ENCODE measurements around the gene TM7SF2. TPM values are rescaled to one million over a fixed set of nuclear protein-coding genes. Genes with fewer than 3 reads are reported as not detected.

TM7SF2 gene
- total RNA-seq, 1 experiment from 2014 or later: 49.5 TPM

- Histone ChIP-seq H3K4me3 (no peak overlapping the region), H3K27me3 (ENCODE audit: insufficient read depth, low read depth) (no peaks in the 10 kb centered on the region), H3F3A (ENCODE audit: insufficient read depth, low read depth) (peaks cover 35% of the 10 kb centered on the region), H4K20me1 (ENCODE audit: insufficient read depth) (no peaks in the 10 kb centered on the region), H3K36me3 (ENCODE audit: low read depth) (no peaks in the 10 kb centered on the region), H3K4me1 (replicated peaks; ENCODE audit: insufficient read depth) (peaks cover 23% of the 10 kb centered on the region), H3K9me3 (ENCODE audit: insufficient read depth, low read depth) (no peaks in the 10 kb centered on the region), H3K9me2 (ENCODE audit: insufficient read depth) (no peaks in the 10 kb centered on the region), H3K79me2 (ENCODE audit: low read depth) (no peaks in the 10 kb centered on the region), H3K27ac (no peak overlapping the region), H2AFZ (no peak overlapping the region), H3K4me2 (no peak overlapping the region)
- BruUV-seq (replicated peaks): no TSS peak
- ChIA-PET POLR2A (ENCODE audit: unreplicated experiment) (no interaction called here), CTCF (no interaction called here)
- TF ChIP-seq CTCF (conservative IDR thresholded peaks at IDR 0.05) (no peak), EZH2 (IDR thresholded peaks at IDR 0.05; ENCODE audit: low read depth) (no peak)
- DNase-seq: no peak
- intact Hi-C loops (cut with micrococcal nuclease; ENCODE audit: unreplicated experiment): no loop called here
Observed at GRCh38 chr11:65156256-65156655, 44.6 kb downstream of the TM7SF2 start.

- H3K36me3 ChIP-seq (ENCODE audit: low read depth): no peaks in the 10 kb centered on the region
- H3K4me2 ChIP-seq: no peak overlapping the region
- no peak overlapping the region for H2AFZ ChIP-seq
- H3K4me3 ChIP-seq: no peak overlapping the region
- H3F3A ChIP-seq (ENCODE audit: insufficient read depth, low read depth): peaks cover 28% of the 10 kb centered on the region
- ChIA-PET POLR2A (ENCODE audit: unreplicated experiment) (interaction anchor here (0.5 to 0.6 kb wide), 2 partner anchors 40 to 98 kb away, joined by 3 to 6 read pairs; partner anchors contain the start of gene ZNHIT2), CTCF (no interaction called here)
- no TSS peak for BruUV-seq (replicated peaks)
- H3K79me2 ChIP-seq (ENCODE audit: low read depth): no peaks in the 10 kb centered on the region
- no peak for DNase-seq
- H4K20me1 ChIP-seq (ENCODE audit: insufficient read depth): no peaks in the 10 kb centered on the region
- TF ChIP-seq EZH2 (IDR thresholded peaks at IDR 0.05; ENCODE audit: low read depth) (no peak), CTCF (conservative IDR thresholded peaks at IDR 0.05) (no peak)
- no peaks in the 10 kb centered on the region for H3K9me3 ChIP-seq (ENCODE audit: insufficient read depth, low read depth)
- intact Hi-C loops (cut with micrococcal nuclease; ENCODE audit: unreplicated experiment): no loop called here
- H3K4me1 ChIP-seq (replicated peaks; ENCODE audit: insufficient read depth): peaks cover 16% of the 10 kb centered on the region
- H3K27ac ChIP-seq: no peak overlapping the region
- H3K9me2 ChIP-seq (ENCODE audit: insufficient read depth): no peaks in the 10 kb centered on the region
- H3K27me3 ChIP-seq (ENCODE audit: insufficient read depth, low read depth): no peaks in the 10 kb centered on the region
Observed at GRCh38 chr11:65156926-65157325, 45.3 kb downstream of the TM7SF2 start.

- no TSS peak for BruUV-seq (replicated peaks)
Observed at GRCh38 chr11:65157336-65157735, 45.7 kb downstream of the TM7SF2 start.

More at GRCh38 chr11:65157336-65157735, 45.7 kb downstream of the TM7SF2 start:
- H3K4me3 ChIP-seq: no peak overlapping the region
- no peaks in the 10 kb centered on the region for H3K27me3 ChIP-seq (ENCODE audit: insufficient read depth, low read depth)
- ChIA-PET CTCF (interaction anchor here (0.6 kb wide), 1 partner anchor 88 kb away, joined by 4 read pairs; no protein-coding TSS in a partner anchor), POLR2A (ENCODE audit: unreplicated experiment) (interaction anchor here (0.5 to 0.6 kb wide), 2 partner anchors 40 to 97 kb away, joined by 3 to 6 read pairs; partner anchors contain the start of gene ZNHIT2)
- intact Hi-C loops (cut with micrococcal nuclease; ENCODE audit: unreplicated experiment): no loop called here
- H3K9me2 ChIP-seq (ENCODE audit: insufficient read depth): no peaks in the 10 kb centered on the region
- no peak for DNase-seq
- peaks cover 12% of the 10 kb centered on the region for H3K4me1 ChIP-seq (replicated peaks; ENCODE audit: insufficient read depth)
- H3K4me2 ChIP-seq: no peak overlapping the region
- H4K20me1 ChIP-seq (ENCODE audit: insufficient read depth): no peaks in the 10 kb centered on the region
- no peak overlapping the region for H3K27ac ChIP-seq
- H3K36me3 ChIP-seq (ENCODE audit: low read depth): no peaks in the 10 kb centered on the region
- no peak overlapping the region for H2AFZ ChIP-seq
- no peaks in the 10 kb centered on the region for H3K79me2 ChIP-seq (ENCODE audit: low read depth)
- no peaks in the 10 kb centered on the region for H3K9me3 ChIP-seq (ENCODE audit: insufficient read depth, low read depth)
- peaks cover 24% of the 10 kb centered on the region for H3F3A ChIP-seq (ENCODE audit: insufficient read depth, low read depth)
- TF ChIP-seq CTCF (conservative IDR thresholded peaks at IDR 0.05) (no peak), EZH2 (IDR thresholded peaks at IDR 0.05; ENCODE audit: low read depth) (no peak)
